ENCODE measurements around the gene SMIM23.

Gene SMIM23

DNA sequence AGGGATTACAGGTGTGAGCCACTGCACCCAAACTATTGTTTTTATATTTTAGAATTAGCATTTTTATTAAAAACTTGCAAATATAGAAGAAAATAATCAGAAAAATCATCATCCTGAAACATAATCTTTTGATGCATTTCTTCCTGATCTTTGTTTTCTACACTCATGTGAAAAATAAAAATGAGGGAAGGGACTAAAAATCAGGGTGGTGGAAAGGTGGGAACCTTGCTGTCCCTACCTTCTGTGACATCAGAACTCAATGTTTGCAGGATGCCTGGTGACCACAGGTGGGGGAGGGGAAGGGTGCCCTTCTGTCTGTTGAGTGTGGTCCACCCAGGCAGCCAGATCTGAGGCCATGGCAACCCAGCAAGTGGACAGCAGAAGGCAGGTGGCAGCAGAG, at the start of gene SMIM23:
Gene SMIM23, plus strand, starts transcription at position 301 of the 400 bp plus-strand sequence. Its CDS starts 55 bp downstream, at position 356.
- DNase-seq (ENCODE audit: low read depth in 2 of 2), result no peak

DNA sequence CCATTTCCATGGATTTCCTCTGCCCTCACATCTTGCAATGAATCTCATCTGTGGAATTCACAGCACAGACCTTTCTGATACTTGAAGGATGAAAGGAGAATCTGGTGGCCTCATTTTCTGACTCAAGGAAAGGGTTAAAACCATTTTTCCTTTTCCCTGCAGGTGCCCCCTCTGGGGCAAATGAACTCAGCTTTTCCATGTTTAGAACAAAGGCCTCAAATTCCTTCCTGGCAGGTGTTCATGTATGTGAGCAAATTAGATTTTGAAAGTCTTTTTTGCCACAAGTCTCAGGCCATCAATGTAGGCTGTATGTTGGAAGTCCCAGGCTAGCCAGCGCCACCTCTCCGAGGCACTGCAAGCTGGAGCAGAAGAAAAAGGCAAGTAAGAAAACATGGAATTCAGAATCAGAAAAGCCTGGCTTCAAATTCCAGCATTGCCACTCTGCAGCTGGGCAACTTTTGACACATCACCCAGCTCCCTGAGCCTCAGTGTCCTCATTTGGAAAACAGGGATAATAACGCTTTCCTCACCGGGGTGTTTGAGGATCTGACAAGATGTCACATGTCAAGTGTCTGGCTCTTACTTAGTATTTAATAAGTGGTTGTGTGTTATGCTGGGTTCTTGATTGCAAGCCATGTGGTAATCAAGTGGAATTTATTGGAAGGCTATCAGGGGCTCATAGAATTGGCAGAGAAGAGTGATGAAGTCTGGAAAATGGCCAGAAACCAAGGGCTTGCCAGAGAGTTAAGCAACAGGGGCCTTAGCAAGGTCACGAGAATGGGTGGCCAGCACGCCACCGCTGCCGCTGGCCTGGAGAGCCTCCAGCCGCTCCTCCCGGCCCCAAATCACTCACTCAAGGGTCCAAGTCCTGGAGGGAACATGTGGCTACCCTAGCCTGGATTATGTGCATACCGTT, 48.4 kb upstream of the SMIM23 start:
- no peak for DNase-seq (ENCODE audit: low read depth in 2 of 2)

DNA sequence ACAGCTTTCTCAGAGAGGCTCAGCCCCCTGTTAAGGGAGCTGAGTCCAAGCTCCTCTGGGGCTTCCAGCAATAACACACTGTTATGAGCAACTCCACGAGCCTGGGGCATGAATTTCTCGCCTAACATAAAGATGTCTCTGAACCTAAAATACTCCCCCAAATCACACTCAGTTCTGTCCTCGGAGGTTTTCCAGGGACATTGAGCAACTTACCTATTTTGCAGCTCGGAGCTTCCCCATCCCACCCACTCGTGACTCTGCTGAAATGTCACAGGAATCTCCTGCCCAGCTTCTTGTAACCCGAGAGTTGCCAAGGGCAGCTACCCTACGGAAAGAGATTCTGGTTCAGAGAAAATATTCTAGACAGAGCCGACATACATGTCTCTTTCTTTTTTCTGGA, 47.1 kb upstream of the SMIM23 start:
- DNase-seq (ENCODE audit: low read depth in 2 of 2), result no peak

DNA sequence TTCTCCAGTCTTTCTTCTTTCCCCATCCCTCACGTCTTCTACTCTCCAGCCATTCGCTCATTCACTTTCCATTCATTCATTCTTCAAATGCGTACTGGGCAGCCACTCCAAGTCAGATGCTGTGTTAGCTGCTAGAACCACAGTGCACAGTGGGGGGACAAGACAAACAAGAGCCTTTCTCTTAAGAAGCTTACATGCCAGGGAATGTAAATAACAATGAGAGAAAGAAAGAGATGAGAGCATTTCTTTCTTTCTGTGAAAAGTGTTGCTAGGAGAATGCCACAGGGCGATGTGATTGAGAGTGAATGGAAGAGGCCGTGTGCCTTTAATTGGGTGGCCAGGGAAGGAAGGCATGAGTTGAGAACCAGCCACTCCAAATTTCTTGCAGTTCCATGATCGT, 46.3 kb upstream of the SMIM23 start:
- no peak for DNase-seq (ENCODE audit: low read depth in 2 of 2)

DNA sequence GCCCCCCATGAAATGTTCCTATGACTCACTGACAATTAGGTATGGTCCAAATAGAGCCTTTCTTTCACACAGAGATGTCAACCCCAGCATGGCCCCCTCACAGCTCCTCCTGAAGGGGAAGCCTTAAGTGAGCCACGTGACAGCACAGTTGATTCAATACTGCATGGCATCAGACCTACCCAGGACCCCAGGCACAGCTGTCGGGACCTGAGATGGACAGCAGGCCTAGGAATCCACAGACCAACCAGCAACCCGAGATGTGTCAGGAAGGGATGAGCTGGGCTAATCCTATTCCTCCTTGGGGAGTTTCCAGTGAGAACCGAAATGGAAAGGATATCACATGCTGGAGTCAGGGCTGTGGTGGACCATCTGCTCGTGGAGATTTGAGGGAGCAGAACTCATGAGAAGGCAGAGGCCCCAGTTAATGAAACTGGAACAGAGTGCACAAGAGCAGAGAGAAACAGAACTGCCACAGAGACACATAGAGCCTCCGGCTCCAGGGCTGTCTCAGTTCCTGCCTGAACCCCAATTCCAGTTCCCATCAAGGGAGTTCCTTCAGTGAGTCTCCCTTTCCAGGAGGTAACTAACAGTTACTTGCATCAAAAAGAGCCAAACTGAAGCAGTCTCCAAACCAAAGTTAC, 42.1 kb upstream of the SMIM23 start:
- DNase-seq (ENCODE audit: low read depth in 2 of 2), result no peak

DNA sequence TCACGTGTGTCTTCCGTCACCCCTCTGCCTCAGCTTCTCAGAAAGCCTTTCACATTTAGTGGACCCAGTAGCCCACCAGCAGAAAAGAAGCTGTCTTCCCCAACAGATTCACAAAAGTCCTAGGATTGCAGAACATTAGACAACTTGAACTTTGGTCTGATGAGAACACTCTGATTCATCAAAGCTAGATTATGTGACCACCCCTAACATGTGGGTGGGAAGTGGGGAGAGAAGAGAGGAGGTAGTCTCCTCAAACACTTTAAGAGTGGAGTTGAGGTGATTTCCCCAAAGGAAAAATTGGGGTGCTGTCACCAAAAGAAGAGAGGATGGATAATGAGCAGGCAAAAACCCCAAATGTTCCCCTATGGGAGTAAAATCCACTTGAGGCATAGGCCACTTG, 41.4 kb upstream of the SMIM23 start:
- DNase-seq (ENCODE audit: low read depth in 2 of 2), result no peak

DNA sequence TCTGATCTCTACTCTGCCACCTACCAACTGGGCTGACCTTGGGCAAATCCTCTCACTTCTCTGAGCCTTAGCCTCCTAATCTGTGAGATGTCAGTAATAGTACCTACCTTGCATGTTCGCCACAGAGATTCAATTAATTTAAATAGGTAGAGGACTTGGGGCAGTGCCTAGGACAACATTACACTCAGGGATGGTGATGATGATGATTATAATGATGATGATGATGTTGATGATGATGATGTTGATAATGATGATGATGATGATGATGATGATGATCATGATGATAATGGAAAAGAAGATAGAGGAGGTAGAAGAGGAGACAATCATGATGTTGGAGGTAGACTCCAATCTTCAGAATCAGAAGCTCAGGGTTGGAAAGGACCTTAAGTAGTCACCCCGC, 40.7 kb upstream of the SMIM23 start:
- DNase-seq (ENCODE audit: low read depth in 2 of 2), result no peak

DNA sequence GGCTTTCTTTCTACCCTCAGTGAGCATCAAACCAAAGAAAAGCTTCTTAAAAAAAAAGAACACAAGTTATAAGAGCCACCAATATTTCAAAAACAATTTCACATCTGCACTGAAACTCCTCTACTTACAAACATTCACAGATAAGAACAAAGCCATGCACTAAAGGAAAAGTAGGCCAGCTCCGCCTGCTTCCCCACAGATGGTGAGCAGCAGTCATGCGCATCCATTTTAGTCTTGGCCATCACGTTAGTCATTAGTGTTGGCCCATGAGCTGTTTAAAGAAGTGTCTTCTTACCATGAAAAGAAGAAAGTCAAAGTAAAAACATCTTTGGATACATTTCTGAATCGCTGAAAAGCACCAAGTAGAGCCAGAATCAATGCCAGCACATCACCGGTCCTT, 40.0 kb upstream of the SMIM23 start:
- no peak for DNase-seq (ENCODE audit: low read depth in 2 of 2)

DNA sequence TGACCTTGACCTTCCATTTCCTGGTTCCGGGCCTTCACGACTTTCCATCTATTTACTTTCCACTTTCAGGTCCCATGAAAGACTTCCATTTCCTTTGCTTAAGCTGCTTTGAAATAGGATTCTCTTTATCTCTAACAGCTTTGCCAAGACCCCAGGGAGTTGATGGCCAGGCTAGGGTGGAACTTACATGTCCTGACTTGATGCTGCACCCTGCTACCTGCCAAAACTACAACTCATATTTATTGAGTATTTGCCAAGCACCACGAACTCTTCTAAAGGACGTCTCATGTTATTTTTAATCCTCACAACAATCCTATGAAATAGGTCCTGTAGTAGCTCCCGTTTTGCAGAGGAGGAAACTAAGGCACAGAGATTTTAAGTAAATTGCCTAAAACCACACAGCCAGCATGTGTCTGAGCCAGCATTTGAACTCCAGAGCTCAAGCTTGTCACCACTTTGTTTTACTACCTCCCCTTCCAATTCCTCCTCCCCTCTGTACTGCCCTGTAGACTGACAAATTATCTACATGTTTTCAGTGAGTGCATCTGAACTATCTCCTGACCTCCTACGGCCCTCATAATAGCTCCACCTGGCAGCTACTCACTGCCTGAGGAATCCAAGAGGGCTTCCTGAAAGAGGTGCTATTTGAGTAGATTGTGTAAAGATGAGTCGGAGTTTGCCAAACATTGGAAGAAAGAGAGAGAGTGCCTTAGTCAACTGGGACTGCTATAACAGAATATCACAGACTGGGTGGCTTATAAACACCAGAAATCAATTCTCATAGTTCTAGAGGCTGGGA, 38.4 kb upstream of the SMIM23 start:
- no peak for DNase-seq (ENCODE audit: low read depth in 2 of 2)

DNA sequence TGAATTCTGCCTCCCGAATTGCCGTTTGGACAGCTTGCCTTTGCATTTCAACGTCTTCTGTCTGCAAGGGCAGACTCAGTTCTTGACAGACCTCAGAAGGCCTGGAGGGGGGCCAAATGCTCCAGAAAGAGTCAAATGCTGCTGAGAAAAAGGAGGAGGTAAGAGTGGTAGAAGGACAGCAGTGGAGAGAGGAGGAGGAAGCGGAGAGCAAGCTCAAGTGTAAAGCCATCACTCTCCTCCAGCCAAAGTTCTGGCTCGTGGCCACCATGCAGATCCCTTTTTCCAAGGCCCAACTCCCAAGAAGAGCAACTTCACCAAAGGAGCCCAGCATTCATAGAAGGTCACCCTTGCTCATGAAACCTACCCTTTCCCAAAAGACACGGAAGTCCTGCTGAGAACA, 36.9 kb upstream of the SMIM23 start:
- no peak for DNase-seq (ENCODE audit: low read depth in 2 of 2)

DNA sequence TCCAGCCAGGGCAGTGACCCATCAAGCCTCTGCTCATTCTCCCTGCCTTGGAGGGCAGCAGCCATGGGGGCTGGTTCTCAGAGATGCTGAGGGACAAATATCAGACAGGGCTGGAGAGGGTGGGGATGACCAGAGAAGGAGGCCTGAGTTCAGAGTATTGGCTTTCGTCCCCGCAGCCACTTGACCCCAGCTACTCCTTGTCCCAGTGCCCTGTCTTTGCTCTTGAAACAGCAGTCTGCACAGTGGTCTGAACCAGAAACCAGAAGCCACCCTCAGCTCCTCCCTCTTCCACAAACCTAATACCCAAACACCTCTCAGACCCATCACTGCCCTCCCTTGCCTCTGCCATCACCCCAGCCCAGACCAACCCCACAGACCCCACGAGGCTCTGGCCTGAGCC, 36.3 kb upstream of the SMIM23 start:
- no peak for DNase-seq (ENCODE audit: low read depth in 2 of 2)

DNA sequence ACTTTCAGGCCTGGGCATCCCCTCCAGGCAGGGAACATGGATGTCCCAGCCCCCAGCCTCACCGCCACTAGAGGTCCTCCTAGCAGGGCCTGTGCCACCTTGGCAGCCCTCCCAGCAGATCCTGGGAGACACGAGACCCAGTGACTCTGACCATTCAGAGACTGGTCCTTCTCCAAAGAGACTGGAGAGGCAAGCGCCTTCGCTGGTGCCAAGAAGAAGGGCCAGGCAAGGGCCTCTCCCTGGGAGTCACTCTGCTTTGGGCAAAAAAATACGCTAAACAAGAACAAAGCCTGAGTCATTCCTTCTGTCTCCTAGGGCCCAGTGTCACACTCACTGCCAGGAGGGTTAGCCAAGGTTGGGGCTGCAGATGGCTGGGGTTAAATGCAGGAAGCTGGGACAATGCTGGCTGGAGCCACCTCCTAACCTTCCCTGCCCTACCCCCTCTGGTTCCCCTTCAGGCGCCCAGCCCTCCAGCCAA, 35.3 kb upstream of the SMIM23 start:
- DNase-seq (ENCODE audit: low read depth in 2 of 2), result no peak

DNA sequence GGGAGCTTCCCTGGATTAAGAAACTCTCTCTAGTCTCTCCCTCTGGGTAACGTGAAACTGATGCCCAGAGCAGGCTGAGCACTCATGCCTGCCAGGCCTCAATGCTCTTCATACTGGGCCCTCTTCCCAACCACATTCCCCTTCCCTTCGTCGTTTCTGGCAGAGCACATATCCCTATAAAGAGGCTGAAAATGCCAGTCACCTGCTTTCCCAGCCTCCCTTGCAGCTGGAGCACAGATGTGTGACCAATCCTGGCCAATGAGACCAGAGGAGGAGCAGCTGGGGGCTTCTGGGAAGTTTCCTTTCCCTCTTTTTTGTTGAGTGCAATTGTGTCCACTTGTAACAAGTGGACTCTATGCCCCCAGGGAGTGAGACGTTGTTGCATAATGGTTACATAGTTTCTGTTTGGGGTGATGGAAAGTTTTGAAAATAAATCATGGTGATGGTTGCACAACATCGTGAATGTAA, 30.2 kb upstream of the SMIM23 start:
- no peak for DNase-seq (ENCODE audit: low read depth in 2 of 2)

DNA sequence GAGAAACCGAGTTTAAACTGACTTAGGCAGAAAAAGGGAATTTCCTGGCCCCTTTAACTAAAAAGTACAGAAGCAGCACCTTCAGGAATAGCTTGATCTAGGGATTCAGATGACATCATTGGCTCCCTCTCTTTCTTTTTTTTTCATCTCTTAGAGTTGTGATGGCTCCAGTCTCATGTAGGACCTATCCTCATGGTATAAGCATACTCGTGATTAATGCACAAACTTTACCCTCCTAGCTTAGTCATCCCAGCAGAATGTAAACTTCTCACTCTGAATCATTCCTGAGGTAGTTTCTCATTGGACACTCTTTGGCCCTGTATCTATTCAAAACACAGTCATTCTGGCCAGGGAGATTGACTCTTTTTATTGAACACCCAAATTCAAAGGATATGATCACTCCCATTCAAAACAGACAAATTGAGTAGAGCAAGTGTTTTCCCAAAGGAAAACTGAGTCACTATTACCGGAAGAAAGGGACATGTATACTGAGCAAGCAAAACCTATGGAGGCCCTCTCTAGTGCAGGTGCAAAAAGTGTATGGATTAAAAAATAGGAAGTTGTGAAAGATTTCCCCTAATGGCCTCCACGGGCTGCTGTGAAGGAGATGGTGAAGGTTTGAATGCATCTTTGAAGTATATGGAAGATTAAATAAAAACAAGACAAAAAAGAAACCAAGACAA, 27.6 kb upstream of the SMIM23 start:
- DNase-seq (ENCODE audit: low read depth in 2 of 2), result no peak

DNA sequence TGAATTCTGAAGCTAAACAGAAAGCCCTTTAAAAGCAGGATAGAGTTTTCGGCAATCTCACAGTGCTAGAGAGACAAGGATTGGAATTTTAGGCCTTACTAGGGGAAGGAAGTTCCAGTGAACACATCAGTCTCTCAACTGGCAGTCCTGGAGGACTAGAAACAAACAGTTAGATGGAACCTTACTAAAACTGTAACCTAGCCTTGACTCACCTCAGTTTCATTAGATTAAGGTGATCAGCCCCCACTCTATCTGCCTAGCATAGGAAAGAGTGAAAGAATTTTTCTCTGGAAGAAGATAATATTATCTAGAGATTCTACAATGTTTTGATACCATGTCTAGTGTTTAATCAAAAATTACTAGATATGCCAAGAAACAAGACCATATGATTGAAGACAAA, 25.8 kb upstream of the SMIM23 start:
- no peak for DNase-seq (ENCODE audit: low read depth in 2 of 2)

DNA sequence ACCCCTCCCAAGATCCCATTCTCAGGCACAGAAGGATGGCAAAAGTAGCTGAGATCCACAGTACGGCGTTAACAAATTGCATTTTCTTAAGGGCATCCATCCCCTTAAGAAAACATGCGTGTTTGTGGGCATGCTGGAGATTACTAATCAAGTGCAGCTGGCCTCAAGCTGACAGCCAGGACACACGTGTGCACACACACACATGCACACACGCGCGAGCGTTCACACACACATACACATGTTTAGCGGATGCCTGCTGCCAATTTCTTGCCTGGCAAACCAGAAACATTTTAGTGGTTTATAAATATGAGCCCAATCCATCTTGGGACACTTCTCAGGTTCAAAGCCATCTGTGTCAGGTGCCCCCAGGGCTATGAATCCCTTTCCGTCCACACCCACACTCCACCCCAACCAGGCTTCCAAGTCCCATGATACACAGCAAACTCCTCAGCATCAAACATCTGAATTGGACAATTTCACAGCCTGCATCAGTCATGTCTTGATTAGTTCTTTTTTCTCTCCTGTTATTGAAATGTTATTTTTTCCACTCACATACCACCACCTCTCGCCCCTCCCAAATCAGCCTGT, 23.5 kb upstream of the SMIM23 start:
- no peak for DNase-seq (ENCODE audit: low read depth in 2 of 2)

DNA sequence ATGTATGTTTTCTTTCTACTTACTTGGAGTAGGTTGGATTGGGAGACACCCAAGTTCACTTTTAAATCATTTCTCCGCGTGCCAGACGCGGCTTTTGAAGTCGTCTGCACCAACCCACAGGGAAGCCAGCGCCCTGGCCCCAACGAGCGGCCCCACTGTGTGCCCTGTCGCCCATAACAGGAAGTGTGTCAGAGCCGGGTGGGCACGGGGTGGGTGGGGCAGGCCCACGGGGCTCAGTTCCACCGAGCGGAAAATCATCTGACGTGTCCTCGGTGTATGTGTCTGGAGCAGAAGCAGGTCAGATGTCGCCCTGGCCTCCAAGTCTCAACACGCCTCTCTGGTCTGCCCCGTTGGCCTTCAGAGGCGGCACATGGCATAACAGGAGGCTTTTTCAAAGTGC, 22.7 kb upstream of the SMIM23 start:
- DNase-seq (ENCODE audit: low read depth in 2 of 2), result no peak

DNA sequence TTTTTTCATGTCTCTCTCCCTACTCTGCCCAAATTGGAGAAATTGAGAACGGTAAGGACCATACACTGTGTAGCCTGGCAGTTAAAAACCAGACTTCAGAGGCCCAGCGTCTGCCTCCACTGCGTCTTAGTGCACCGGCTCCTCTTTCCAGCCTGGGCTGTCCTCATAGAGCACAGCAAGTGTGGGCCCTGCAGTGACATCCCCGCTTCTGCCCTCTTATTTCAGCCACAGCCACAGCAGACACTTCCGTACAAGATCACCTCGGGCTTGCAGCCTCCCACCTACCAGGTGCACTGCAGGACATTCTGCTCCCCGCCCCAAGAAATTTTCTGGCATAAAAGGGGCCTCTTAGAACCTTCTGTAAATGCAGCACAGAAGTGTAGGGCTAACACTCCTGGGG, 21.4 kb upstream of the SMIM23 start:
- DNase-seq (ENCODE audit: low read depth in 2 of 2), result no peak

DNA sequence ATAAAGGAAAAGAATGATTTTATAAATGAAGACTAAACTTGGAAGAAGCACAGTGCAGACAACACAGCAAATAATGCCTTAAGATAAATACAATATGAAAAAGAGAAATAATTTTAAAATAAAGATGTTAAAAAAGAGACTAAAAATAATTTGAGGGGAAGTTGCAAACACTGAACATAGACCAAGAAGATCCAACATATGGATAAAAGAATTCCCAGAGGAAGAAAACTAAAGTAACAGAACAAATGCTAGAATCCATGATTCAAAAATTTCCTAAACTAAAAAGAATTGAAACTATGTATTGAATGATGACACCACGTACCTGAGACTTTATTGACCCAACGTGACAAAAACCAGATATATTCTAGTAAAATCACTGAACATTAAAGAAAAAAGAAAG, 18.7 kb upstream of the SMIM23 start:
- DNase-seq (ENCODE audit: low read depth in 2 of 2), result no peak

DNA sequence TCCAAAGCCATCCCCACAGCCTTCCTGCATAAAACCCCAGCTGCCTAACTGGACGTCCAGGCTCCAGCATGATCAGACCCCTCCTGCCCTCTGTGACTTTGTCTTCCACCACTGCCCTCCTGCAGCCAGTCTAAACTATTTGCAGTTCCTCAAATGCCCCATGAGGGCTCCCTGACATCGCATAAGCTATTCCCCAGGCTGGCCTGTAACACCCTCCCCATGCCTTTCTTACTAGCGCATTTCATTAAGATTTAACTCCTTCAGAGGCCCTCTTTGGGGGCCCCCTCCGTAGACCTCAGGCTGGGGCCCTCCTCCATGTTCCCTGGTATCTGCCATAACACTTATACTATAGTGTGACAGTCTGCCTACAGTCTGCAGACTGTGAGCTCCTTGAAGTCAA, 15.5 kb upstream of the SMIM23 start:
- no peak for DNase-seq (ENCODE audit: low read depth in 2 of 2)

DNA sequence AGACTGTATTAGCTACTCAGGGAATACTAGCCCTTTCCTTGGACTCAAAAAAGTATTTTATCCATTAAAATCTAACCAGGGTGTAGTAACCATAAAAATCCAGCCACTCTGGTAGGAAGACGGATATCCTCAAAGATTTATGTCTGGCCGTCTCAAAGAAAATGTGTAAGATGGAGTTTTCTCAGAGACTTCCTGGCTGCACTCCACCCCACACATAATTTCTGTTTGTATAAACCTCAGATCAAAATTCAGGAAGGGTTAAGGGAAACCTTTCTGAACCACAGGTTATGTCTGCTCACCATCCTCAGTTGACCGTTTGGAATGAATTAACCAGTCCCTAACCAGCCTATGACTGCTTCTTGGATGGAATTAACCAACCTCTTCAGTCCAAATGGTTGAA, 13.8 kb upstream of the SMIM23 start:
- no peak for DNase-seq (ENCODE audit: low read depth in 2 of 2)
